ENCODE data around the gene SPSB4. TPM values are rescaled to one million over a fixed set of nuclear protein-coding genes. Genes with fewer than 3 reads are reported as not detected.

SPSB4 gene
- total RNA-seq, 1 donor from 2014 or later, result under 0.01 TPM

- DNase-seq (ENCODE audit: low read depth in 2 of 2), result no peak
These were observed 22.4 kb downstream of the SPSB4 start for GRCh38 chr3:141073580-141073979.

GRCh38 chr3:141074529-141074928, 23.4 kb downstream of the SPSB4 start:
- no peak for DNase-seq (ENCODE audit: low read depth in 2 of 2)

- no peak for DNase-seq (ENCODE audit: low read depth in 2 of 2)
These were observed 25.1 kb downstream of the SPSB4 start for GRCh38 chr3:141076036-141076773.

DNA sequence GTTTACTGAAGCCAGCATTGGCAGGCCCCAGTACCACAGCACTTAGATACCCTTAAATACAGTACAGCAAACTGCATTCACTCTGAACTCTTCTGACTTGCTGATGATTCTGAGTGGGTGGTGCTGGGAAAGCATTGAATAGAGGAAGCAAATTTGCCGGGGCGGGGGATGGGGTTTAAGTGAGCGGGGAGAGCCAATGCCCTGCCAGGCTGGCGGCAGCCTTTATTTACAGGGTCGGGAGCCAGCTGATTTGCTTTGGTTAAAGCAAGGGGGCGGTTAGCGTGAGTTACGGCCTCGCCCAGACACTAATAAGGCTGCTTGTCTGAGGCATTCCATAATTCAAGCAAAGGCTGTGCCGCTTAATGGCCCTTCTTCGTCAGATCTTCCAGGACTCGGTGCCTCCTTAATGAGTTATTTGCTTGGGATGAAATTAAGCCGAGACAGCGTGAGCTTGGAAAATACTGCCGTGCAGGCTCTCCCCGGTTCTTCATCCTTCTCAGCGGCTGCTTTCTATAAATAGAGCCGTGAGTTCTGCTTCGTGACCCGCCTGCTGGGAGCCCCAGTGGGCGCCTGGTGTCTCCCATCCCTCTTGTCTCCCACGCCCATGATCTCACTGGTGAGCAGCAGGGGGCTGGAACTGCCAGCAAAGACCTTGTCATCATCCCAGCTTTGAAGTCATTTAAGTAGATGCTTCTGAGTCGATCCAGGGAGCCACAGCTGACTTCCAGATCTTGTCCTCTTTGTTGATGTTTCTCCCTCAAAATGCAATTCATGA, 25.8 kb downstream of the SPSB4 start:
- no peak for DNase-seq (ENCODE audit: low read depth in 2 of 2)

DNA sequence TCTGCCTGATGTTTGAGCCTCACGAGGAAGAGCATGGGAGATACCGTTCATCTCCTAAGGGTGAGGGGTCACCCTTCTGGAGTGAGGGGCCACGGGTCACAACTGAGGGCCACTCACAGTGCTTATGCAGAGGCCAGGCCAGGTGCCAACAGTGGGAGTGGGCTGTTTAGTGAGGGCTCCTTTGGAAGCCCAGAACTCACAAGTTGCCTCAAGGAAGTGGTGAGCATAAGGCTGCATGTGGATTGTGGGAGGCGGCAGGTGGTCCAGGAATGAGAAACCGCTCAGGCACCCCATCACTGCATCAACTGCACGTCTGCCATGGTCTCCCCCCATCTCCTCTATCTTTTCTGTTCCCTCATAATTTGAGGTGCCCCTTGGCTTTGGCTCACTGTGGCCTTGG, 26.5 kb downstream of the SPSB4 start:
- no peak for DNase-seq (ENCODE audit: low read depth in 2 of 2)

DNA sequence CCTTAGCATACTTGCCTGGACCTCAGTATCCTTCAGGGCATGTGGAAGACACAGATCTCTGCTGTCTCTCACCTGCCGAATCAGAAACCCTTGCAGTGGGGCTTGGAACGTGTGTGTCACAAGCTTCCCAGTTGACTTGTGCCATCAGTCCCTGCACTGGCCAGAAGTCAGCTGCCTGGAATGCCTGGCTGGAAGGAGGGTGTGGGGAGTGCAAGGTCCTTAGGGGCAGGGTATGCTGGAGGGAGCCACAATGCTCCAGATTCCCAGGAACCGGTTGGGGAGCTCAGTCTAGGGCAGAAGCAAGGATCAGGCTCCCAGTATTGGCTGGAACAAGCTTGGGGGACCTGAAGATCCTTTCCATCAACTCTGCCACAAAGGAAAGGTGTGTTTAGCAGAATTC, 27.1 kb downstream of the SPSB4 start:
- DNase-seq (ENCODE audit: low read depth in 2 of 2), result no peak

GRCh38 chr3:141080431-141080830, 29.3 kb downstream of the SPSB4 start:
- DNase-seq (ENCODE audit: low read depth in 2 of 2), result no peak

DNA sequence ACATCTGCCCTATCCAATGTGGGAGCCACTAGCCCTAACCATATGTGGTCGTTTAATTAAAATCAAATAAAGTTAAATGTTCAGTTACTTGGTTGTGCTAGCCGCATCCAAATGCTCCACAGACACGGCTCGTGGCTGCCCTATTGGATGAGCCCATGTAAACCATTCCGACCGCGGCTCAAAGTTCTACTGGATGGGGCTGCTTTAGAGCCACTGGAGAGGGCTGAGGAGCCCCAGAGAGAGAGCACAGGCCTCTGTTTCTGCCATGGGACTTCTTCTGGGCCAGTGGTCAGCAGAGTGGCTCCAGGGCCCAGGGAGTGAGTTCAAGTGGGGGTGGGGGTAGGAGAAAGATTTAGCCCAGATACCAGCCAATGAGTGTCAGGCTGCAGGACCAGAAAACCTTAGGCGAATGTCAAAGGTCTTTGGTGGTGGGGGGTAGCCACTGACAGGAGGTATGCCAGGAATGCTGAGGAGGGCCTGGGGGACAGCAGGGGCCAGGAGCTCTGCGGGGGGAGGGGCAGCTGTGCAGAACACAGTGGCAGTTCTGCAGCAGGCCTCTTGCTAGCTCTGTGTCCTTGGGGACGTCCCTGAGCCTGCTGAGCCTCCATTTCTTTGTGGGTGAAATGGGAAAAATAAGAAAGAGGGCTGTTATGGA, 30.1 kb downstream of the SPSB4 start:
- DNase-seq (ENCODE audit: low read depth in 2 of 2), result no peak

GRCh38 chr3:141082064-141082463, 30.9 kb downstream of the SPSB4 start:
- DNase-seq (ENCODE audit: low read depth in 2 of 2), result no peak

- DNase-seq (ENCODE audit: low read depth in 2 of 2), result no peak
These were observed 32.1 kb downstream of the SPSB4 start for GRCh38 chr3:141083226-141083625.

DNA sequence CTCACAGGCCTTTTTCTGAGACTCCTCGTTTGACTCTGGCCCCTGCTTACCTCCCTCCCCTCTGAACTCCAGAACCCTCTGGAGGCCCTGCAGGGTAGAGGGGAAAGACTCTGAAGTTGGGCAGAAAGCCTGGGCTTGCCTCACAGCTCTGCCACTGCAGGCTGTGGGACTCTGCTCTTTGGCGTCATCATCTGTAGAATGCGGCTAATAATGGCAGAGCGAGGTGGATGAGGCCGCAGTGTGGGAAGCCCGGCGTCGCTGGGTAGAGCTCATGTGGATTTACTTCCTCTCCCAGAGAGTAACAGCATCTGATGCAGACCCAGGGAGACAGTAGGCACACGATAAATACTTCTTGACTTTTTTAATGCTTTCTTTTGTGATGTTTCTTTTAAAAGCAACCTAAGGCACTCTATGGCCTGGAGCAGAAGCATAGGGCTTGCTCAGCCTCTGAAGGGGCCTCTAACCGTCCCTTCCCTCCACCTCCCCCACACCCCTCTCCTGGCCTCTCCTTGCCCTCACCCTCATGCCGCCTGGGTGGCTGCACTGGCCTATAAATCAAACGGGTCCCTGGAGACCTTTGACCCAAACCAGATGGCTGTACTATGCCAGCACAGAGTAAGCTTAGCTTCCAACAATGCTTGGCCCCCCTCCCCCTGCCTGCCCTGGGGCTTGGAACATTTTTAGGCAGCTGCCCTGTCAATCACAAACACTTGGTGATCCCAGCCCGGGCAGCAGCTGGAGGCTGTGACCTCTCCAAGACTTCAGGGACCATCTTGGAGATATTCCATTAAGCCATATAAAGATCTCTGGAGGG, 32.9 kb downstream of the SPSB4 start:
- DNase-seq (ENCODE audit: low read depth in 2 of 2), result no peak

DNA sequence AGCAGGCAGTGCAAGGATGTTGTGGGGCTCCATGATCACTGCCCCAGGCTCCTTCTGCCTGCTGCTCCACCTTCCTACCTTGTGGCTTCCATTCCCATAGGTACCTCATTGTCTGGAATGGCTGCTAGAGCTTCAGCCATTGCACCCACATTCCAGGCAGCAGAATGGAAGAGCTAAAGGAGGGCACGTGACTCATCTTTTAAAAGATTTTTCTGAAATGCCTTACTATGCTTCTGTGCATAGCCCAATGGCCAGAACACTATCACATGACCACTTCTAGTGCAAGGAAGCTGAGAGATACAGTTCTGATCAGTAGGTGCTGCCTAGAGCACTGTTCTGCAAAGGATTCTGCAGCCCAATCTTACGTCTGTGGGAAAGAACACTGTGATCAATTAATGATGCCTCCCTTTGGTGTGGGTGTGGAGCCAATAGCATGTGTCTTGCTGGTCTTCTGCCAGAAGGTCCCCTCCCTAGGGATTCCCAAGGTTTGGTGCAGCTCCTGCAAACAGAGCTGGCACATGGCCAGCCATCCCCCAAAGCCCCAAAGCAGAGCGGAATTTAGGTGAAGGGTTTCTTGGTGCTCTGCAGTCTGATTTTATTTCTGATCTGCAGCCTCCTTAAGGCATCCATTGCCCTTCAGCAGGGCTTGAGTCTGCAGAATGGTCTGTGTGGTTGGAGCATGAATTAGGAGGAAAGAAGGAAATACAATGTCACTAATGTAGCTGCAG, 34.4 kb downstream of the SPSB4 start:
- DNase-seq (ENCODE audit: low read depth in 2 of 2), result no peak

DNA sequence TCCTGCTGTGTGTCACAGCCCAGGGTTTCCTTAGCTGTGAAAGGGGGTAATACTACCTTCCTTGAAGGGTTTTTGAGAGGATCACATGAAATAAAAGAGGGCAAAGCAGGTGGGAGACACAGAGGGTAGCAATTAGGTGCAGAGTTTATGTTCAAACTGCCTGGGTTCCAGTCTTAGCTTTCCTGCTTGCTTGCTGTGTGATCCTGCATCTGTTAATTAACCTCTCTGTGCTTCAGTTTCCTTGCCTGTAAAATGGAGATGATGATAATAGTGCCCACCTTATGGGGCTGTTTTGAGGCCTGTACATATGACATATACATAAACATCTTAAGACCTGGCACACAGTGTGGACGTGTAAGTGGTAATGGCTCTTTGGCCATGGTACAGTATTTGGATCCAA, 35.0 kb downstream of the SPSB4 start:
- no peak for DNase-seq (ENCODE audit: low read depth in 2 of 2)

DNA sequence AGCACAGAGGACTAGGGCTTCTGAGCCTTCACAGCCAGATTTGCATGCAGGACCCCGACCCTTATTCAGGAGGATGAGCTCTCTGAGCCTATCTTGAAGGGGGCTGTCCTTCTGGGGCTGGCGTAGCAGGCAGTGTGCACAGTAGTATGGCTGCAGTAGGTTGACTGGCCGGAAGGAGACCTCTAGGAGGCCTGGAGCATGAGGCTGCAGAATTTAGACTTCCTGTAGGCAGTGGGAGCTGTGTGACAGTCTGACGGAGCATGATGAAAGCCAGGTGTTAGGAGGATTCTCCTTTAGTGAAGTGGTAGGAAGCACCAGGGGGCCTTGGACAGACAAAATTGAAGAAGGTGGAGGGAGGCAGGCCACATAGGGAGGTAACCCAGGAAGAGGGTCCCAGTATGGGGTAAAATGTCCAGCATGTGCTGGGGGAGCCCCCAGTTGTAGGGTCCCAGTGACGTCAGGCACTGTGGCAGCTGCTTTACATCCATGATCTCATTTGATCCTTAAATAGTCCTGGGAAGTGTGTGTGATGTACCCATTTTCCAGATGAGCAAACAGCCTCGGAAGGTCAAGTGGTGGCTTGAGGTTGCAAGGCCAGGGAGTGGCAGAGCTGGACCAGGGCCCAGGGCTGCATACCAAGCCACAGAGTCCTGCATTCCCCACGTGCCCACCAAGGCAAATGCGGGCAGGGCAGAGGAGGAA, 36.1 kb downstream of the SPSB4 start:
- DNase-seq (ENCODE audit: low read depth in 2 of 2), result no peak

- DNase-seq (ENCODE audit: low read depth in 2 of 2), result no peak
These were observed 36.6 kb downstream of the SPSB4 start for GRCh38 chr3:141087778-141088130.

- no peak for DNase-seq (ENCODE audit: low read depth in 2 of 2)
These were observed 38.4 kb downstream of the SPSB4 start for GRCh38 chr3:141089339-141090152.

DNA sequence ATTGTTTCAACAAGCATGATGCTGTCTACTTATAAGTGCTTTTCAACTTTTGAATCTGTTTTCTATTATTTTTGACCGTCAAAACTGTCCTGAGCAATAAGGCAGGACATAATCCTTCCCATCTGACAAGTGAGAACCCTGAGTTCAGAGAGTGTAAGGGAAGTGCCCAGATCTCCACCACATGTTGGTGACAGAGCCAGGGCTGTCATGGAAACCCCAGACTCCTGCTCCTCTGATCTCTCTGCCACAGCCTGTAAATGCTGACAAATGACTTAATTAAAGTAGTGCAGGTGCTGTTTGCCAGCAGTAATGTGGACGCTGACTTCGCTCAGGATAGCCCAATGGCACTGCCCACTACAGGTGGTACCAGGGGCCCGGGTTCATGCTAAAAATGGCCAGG, 40.3 kb downstream of the SPSB4 start:
- no peak for DNase-seq (ENCODE audit: low read depth in 2 of 2)

DNA sequence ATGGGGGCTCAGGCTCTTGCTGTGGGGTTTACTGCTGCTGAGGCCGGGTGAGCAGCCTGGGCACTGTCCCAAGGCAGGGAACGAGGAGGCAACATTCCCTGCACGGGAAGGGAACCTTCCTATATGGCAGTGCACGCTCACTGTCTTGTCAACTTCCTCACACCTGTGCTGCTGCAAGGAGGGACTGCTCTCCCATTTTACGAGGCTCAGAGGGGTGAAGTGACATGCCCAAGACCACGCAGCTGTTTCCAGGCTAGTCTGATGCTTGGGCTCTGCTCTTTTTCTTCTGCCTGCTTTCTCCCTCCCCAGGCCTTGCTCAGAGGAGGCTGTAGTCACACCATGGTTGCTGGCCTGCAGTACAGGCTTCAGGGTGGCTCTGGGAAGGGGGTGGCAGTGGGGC, 41.5 kb downstream of the SPSB4 start:
- no peak for DNase-seq (ENCODE audit: low read depth in 2 of 2)

GRCh38 chr3:141093397-141093796, 42.2 kb downstream of the SPSB4 start:
- no peak for DNase-seq (ENCODE audit: low read depth in 2 of 2)

All from dermis microvascular lymphatic vessel endothelial cell (primary cell).